Measurements from ENCODE around the gene CISH.

Gene CISH

DNA sequence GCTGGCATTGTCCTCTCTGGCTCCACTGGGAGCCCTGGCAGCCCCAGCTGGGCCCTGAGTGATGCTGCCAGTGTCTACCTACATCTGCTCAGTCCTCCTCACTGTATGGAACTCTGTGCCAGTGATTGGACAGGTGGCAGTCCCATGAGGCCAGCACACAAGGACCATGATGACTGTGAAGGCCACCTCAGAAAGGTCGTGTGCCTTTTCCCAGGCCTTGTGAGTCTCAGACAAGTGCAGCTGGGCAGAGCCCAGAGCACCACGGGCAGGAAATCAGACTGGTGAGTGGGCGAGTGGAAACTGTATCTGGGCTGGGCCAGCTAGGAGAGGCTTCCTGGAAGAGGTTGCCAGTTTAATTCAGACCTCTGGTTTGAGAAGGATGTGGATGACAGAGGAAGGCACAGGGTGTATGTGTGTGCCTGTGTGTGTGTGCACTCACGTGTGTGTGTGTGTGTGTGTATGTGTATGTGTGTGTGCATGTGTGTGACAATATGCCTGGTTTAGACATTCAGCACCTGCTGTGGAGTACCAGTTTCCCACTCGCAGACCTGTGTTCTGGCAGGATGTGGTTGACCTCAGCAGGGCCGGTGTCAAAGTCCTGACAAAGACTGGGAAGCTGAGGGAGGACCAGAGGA is 12.4 kb upstream of the CISH start:
- TF ChIP-seq CTCF (IDR thresholded peaks at IDR 0.05; ENCODE audit: control insufficient read depth, insufficient read depth, low read depth, low read length, missing control alignments): no peak
- DNase-seq (ENCODE audit: low read depth): no peak
- H3K4me3 ChIP-seq (ENCODE audit: control insufficient read depth, low read depth, low read length): no peak overlapping the region

DNA sequence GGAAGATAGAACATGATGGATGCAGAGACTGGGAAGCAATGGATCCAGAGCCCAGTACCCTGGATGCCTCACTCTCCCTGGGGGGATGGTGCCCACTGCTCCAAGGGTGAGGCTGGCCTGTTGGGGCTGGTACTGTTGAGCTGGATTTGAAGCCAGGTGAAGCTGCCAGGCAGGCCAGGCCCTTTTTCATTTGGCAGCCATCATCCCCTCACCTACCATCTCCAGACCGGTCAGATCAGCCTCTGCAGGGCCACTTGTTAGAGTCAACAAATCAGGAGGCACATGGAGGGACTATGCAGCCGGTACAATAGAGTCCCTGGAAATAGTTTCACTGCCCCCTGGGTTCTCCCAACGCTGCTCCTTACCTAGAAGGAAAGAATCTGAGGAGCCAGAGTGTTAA is 11.3 kb upstream of the CISH start:
- no peak overlapping the region for H3K4me3 ChIP-seq (ENCODE audit: control insufficient read depth, low read depth, low read length)

DNA sequence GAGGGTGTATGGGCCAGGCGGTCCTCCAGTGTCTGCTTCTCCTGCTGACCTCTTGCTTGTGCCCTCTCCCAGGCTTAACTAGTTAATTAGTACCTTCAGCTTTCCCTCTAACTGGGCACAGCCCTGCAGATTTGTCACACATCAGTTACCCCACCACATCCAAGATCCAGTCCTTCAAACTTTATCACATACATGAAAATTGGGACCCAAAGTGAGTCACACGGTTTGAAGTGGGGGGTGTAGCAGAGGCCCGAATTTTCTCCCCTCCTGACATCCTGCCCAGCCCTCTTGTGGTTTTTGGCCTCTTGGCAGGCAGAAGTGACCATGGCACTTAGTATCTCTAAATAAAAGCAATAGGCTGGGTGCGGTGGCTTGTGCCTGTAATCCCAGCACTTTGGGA is 9.2 kb upstream of the CISH start:
- TF ChIP-seq CTCF (IDR thresholded peaks at IDR 0.05; ENCODE audit: control insufficient read depth, insufficient read depth, low read depth, low read length, missing control alignments): peak; percentile 5
- DNase-seq (ENCODE audit: low read depth): no peak
- no peak overlapping the region for H3K4me3 ChIP-seq (ENCODE audit: control insufficient read depth, low read depth, low read length)

More for the DNA sequence above, 11.3 kb upstream of the CISH start:
- no peak for TF ChIP-seq CTCF (IDR thresholded peaks at IDR 0.05; ENCODE audit: control insufficient read depth, insufficient read depth, low read depth, low read length, missing control alignments)
- no peak for DNase-seq (ENCODE audit: low read depth)

GRCh38 chr3:50620420-50620819 is 8.8 kb upstream of the CISH start:
- no peak for TF ChIP-seq CTCF (IDR thresholded peaks at IDR 0.05; ENCODE audit: control insufficient read depth, insufficient read depth, low read depth, low read length, missing control alignments)
- H3K4me3 ChIP-seq (ENCODE audit: control insufficient read depth, low read depth, low read length): no peak overlapping the region
- DNase-seq (ENCODE audit: low read depth): no peak

DNA sequence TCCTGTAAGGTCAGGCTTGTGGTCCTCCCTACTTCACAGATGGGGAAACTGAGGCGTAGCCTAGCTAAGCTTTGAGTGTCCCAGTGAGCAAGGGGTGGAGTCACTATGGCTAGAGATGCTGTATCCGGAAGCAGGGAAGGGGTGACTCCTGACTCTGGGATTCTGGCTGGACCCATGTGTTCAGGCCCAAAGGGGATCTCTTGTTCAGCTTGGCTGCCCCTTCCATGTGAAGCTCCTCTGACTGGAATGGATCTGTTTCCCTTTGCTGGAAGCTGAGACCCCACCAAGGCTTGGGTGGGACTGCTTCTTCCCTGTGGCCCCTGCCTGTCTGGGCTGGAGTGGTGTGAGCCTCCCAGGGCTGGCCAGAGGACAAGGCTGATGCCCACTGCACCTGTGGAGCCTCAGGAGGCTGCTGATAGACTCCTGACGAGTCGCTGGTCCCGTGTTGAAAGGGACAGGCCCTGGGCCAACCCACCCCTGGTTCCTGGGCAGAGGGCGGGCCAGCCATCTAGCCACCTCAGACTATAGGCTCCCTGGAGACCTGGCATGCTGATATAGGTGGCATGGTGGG is 6.4 kb upstream of the CISH start:
- peak overlapping the region; percentile 76 for H3K4me3 ChIP-seq (ENCODE audit: control insufficient read depth, low read depth, low read length)
- no peak for TF ChIP-seq CTCF (IDR thresholded peaks at IDR 0.05; ENCODE audit: control insufficient read depth, insufficient read depth, low read depth, low read length, missing control alignments)
- no peak for DNase-seq (ENCODE audit: low read depth)

DNA sequence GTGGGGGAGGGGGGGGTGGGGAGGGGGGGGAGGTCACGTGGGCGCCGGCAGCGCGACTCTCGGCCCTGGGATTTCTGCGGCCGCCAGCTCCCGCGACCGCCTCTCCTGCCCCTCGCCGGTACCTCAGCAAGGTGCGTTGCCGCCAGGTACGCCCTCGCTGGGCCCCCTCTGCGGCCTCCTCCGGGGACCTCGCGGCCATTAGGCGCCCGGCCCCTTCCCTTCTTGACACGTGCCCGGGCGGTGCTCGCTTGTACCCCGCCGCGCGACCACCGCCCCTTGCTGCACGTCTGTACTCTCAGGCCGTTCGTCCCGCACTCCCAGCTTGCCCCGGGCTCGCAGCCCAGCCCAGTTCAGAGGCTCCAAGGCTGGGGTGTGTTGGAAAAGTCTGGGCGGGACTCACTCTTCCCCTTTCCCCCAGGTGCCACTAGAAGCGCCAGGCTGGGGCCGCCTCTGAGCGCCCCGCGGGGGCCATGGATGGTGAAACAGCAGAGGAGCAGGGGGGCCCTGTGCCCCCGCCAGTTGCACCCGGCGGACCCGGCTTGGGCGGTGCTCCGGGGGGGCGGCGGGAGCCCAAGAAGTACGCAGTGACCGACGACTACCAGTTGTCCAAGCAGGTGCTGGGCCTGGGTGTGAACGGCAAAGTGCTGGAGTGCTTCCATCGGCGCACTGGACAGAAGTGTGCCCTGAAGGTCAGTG is 5.7 kb upstream of the CISH start, which contains the start of gene MAPKAPK3:
MAPKAPK3 (plus strand) TSS at position 56 of the 696 bp plus-strand sequence; CDS start at position 471, 415 bp downstream.
- DNase-seq (ENCODE audit: low read depth): no peak
- no peak for TF ChIP-seq CTCF (IDR thresholded peaks at IDR 0.05; ENCODE audit: control insufficient read depth, insufficient read depth, low read depth, low read length, missing control alignments)
- peak within 1 kb of the TSS; percentile 76 for H3K4me3 ChIP-seq (ENCODE audit: control insufficient read depth, low read depth, low read length)
